ENCODE results near the gene TSPAN8. TPM values are rescaled to one million over a fixed set of nuclear protein-coding genes. Genes with fewer than 3 reads are reported as not detected.

The TSPAN8 gene
- total and polyA plus RNA-seq, 10 of the 15 experiments (the other 5 are each of a cell fraction or from before 2014, with no cell fraction given), result 0.16 to 0.49 TPM; not detected in 8

GRCh38 chr12:71105956-71106355, 51.8 kb downstream of the TSPAN8 start:
- CTCF ChIA-PET, result no interaction called here
- no peak for TF ChIP-seq TBL1XR1 (IDR thresholded peaks at IDR 0.05; ENCODE audit: low read depth, low read length)
- TF ChIP-seq CREM (IDR thresholded peaks at IDR 0.05; ENCODE audit: low read depth), result no peak
- TF ChIP-seq HDGF (IDR thresholded peaks at IDR 0.05), result no peak
- TF ChIP-seq EZH2 (IDR thresholded peaks at IDR 0.05; ENCODE audit: borderline replicate concordance, control insufficient read depth, low read depth, low read length), result no peak
- TF ChIP-seq HDAC2 (IDR thresholded peaks at IDR 0.05), result no peak
- no peak for TF ChIP-seq LARP7 (IDR thresholded peaks at IDR 0.05)
- TF ChIP-seq RAD21 (IDR thresholded peaks at IDR 0.05; ENCODE audit: insufficient read depth, low read depth, low read length), result no peak
- no peak for TF ChIP-seq NBN (IDR thresholded peaks at IDR 0.05)
- no peak for TF ChIP-seq SIN3A (IDR thresholded peaks at IDR 0.05; ENCODE audit: low read depth, low read length)
- no peak for TF ChIP-seq SUPT20H (IDR thresholded peaks at IDR 0.05; ENCODE audit: borderline replicate concordance, control insufficient read depth, low read depth, low read length)
- TF ChIP-seq CBX5 (IDR thresholded peaks at IDR 0.05; ENCODE audit: low read depth), result no peak
- no peak for TF ChIP-seq SKIL (IDR thresholded peaks at IDR 0.05; ENCODE audit: low read depth, poor library complexity, severe bottlenecking)
- TF ChIP-seq ZBED1 (IDR thresholded peaks at IDR 0.05; ENCODE audit: borderline replicate concordance), result no peak
- TF ChIP-seq SUZ12 (IDR thresholded peaks at IDR 0.05; ENCODE audit: unreplicated experiment), result no peak
- no peak for TF ChIP-seq ZBTB4 (CRISPR knock-in tag; IDR thresholded peaks at IDR 0.05)
- no peak for TF ChIP-seq KLF5 (IDR thresholded peaks at IDR 0.05; ENCODE audit: partially characterized antibody)
- Histone ChIP-seq H3K4me3 (no peak overlapping the region), H3K36me3 (ENCODE audit: control insufficient read depth in 2 of 2, insufficient read depth in 2 of 2, low read length in 1 of 2) (no peaks in the 10 kb centered on the region), H2AFZ (ENCODE audit: control insufficient read depth, low read depth, low read length) (no peak overlapping the region), H3K9me3 (replicated peaks; ENCODE audit: control insufficient read depth, insufficient read depth, low read length) (no peaks in the 10 kb centered on the region), H3K4me2 (ENCODE audit: control insufficient read depth, insufficient read depth) (no peak overlapping the region), H3K27me3 (replicated peaks in 1 of 2; ENCODE audit: control insufficient read depth in 2 of 2, insufficient read depth in 2 of 2, low read length in 1 of 2) (no peaks in the 10 kb centered on the region), H4K20me1 (ENCODE audit: control insufficient read depth, insufficient read depth) (no peaks in the 10 kb centered on the region), H3K27ac (ENCODE audit: control insufficient read depth, insufficient read depth) (no peak overlapping the region), H3K79me2 (ENCODE audit: control insufficient read depth, insufficient read depth, low read length) (no peaks in the 10 kb centered on the region), H3K9ac (ENCODE audit: control insufficient read depth, insufficient read depth, low read length) (no peak overlapping the region), H3K4me1 (ENCODE audit: control insufficient read depth, insufficient read depth, low read length) (no peaks in the 10 kb centered on the region)
- no peak for FAIRE-seq
- POLR2A ChIA-PET, result no interaction called here
- RAD21 ChIA-PET (ENCODE audit: unreplicated experiment), result no interaction called here
- ATAC-seq, result no peak
- SMC1A ChIA-PET (ENCODE audit: uncharacterized antibody, unreplicated experiment), result no interaction called here
- in situ Hi-C loops (cut with MboI), result no loop called here
- no peak for DNase-seq (ENCODE audit: low read depth, low spot score)
- intact Hi-C loops (cut with micrococcal nuclease; ENCODE audit: unreplicated experiment), result no loop called here
- BruUV-seq (replicated peaks), result no TSS peak
